ENCODE data around the gene CCND3. TPM values are rescaled to one million over a fixed set of nuclear protein-coding genes. Genes with fewer than 3 reads are reported as not detected.

The CCND3 gene
- total and polyA plus RNA-seq, 2 of the 13 experiments (the other 11 are each of a cell fraction or from before 2014, with no cell fraction given) = 4.3 to 7.2 TPM

- TF ChIP-seq ZNF432 (CRISPR knock-in tag; IDR thresholded peaks at IDR 0.05; ENCODE audit: borderline replicate concordance) = no peak
- TF ChIP-seq ZNF251 (CRISPR knock-in tag; IDR thresholded peaks at IDR 0.05) = no peak
- TF ChIP-seq ONECUT2 (CRISPR knock-in tag; IDR thresholded peaks at IDR 0.05) = no peak
- no peak for TF ChIP-seq ZNF30 (CRISPR knock-in tag; IDR thresholded peaks at IDR 0.05)
- TF ChIP-seq TCF7L2 (IDR thresholded peaks at IDR 0.05; ENCODE audit: low read depth, low read length) = no peak
- TF ChIP-seq HNRNPH1 (optimal IDR thresholded peaks at IDR 0.05; ENCODE audit: low read depth, low read length) = no peak
- TF ChIP-seq ZNF24 (IDR thresholded peaks at IDR 0.05) = no peak
- no peak for TF ChIP-seq TEF (CRISPR knock-in tag; IDR thresholded peaks at IDR 0.05)
- no peak for TF ChIP-seq MEF2D (CRISPR knock-in tag; IDR thresholded peaks at IDR 0.05)
- no peak for TF ChIP-seq CENPT (CRISPR knock-in tag; IDR thresholded peaks at IDR 0.05; ENCODE audit: low read depth)
- no peak for TF ChIP-seq NR2F1 (CRISPR knock-in tag; IDR thresholded peaks at IDR 0.05)
- no peak for TF ChIP-seq SNAPC5 (CRISPR knock-in tag; IDR thresholded peaks at IDR 0.05; ENCODE audit: borderline replicate concordance)
- TF ChIP-seq CEBPZ (IDR thresholded peaks at IDR 0.05; ENCODE audit: low read length) = no peak
- no peak for TF ChIP-seq ELK4 (CRISPR knock-in tag; IDR thresholded peaks at IDR 0.05; ENCODE audit: borderline replicate concordance)
- TF ChIP-seq U2AF1 (optimal IDR thresholded peaks at IDR 0.05; ENCODE audit: low read depth, low read length) = no peak
- TF ChIP-seq ZKSCAN8 (CRISPR knock-in tag; IDR thresholded peaks at IDR 0.05; ENCODE audit: borderline replicate concordance) = no peak
- TF ChIP-seq LCORL (IDR thresholded peaks at IDR 0.05) = no peak
- TF ChIP-seq LCORL (CRISPR knock-in tag; IDR thresholded peaks at IDR 0.05) = 0 out of 2 replicates have a peak, but pooled peaks have one; percentile 24
- TF ChIP-seq ZNF317 (CRISPR knock-in tag; IDR thresholded peaks at IDR 0.05) = peak; percentile 78; the same call in 1 of the 2 replicates
- no peak for TF ChIP-seq NFE2 (CRISPR knock-in tag; IDR thresholded peaks at IDR 0.05)
- no peak for TF ChIP-seq ARID3A (IDR thresholded peaks at IDR 0.05; ENCODE audit: low read depth, low read length)
- 0 out of 2 replicates have a peak, but pooled peaks have one; percentile 4 for TF ChIP-seq ZNF335 (CRISPR knock-in tag; IDR thresholded peaks at IDR 0.05)
These were observed at the start of gene CCND3 (continued) for GRCh38 chr6:41941280-41942066.
